Suprapubic skin (tissue), 4 donors: ENCODE data around the gene ARHGEF1. TPM values are rescaled to one million over a fixed set of nuclear protein-coding genes. Genes with fewer than 3 reads are reported as not detected.

Experiments
- DNase-seq, 2 donors: peaks; one replicate each; pipeline ENCODE4 v3.0.0-alpha.2; 2019; ENCODE audit warnings: low spot score in 2 of 2
- H3K27ac ChIP-seq: fragments of 200-600 bp; sonication (generic); one replicate; pipeline ENCODE4 v1.5.1; 2019
- H3K27me3 ChIP-seq: fragments of 200-600 bp; sonication (generic); one replicate; pipeline ENCODE4 v1.5.1; 2019
- H3K36me3 ChIP-seq: fragments of 200-600 bp; sonication (generic); one replicate; pipeline ENCODE4 v1.5.1; 2019
- H3K4me1 ChIP-seq: fragments of 200-600 bp; sonication (generic); one replicate; pipeline ENCODE4 v1.5.1; 2019
- H3K4me3 ChIP-seq: fragments of 200-600 bp; sonication (generic); one replicate; pipeline ENCODE4 v1.5.1; 2019; ENCODE audit warnings: mild to moderate bottlenecking
- H3K9me3 ChIP-seq: fragments of 200-600 bp; sonication (generic); one replicate; pipeline ENCODE4 v1.5.1; 2019
- CTCF ChIP-seq, 2 donors: fragments of 200-600 bp in 1 of 2; fragments of 450-650 bp in 1 of 2; sonication (generic) in 1 of 2; IDR thresholded peaks; one replicate each; pipeline ENCODE4 v1.5.1; 2016 to 2019; ENCODE audit warnings: antibody characterized with exemption in 2 of 2, mild to moderate bottlenecking in 1 of 2, moderate library complexity in 1 of 2
- EP300 ChIP-seq: sonication (generic); formaldehyde crosslinking; IDR thresholded peaks from one replicate; pipeline ENCODE4 v1.6.1; 2017; ENCODE audit warnings: antibody characterized with exemption
- POLR2A ChIP-seq, 2 donors: fragments of 450-650 bp; IDR thresholded peaks; one replicate each; pipeline ENCODE4 v1.6.1; 2017; ENCODE audit warnings: antibody characterized with exemption in 2 of 2, mild to moderate bottlenecking in 2 of 2, moderate library complexity in 2 of 2
- POLR2AphosphoS5 ChIP-seq, 3 donors: sonication (generic); formaldehyde crosslinking; IDR thresholded peaks; one replicate each; pipeline ENCODE4 v1.6.1; 2017; ENCODE audit warnings: antibody characterized with exemption in 3 of 3
- WGBS: methylation state at CpG from one replicate; pipeline ENCODE4 v1.1.5; 2018; 5-methylcytosine and 5-hydroxymethylcytosine counted together
- total RNA-seq, 4 donors: library from RNA; depleted of rRNA; stranded (reverse); fragments of >200 nt; gene quantifications; one replicate each; pipeline ENCODE4 v1.1.0, GENCODE V29; 2016

The ARHGEF1 gene
- total RNA-seq, 4 donors from 2014 or later = 61.0 to 173 (median 72.1) TPM

- Histone ChIP-seq H3K4me3 (peak within 1 kb of the TSS; percentile 99), H3K27me3 (no peaks in the 10 kb centered on the region), H3K36me3 (peaks cover 35% of the 10 kb centered on the region), H3K27ac (peak within 1 kb of the TSS; percentile 96), H3K4me1 (peaks cover 36% of the 10 kb centered on the region), H3K9me3 (no peaks in the 10 kb centered on the region)
- under 1% methylated on average over 37 of the region's 76 CpGs for WGBS
- TF ChIP-seq EP300 = no peak
- TF ChIP-seq CTCF (IDR thresholded peaks at IDR 0.05) = peak; percentile 76 to 81
- TF ChIP-seq POLR2AphosphoS5 (IDR thresholded peaks at IDR 0.05) = peak; percentile 45 to 90 (median 81)
- peak; percentile 79 to 80 for TF ChIP-seq POLR2A (IDR thresholded peaks at IDR 0.05)
- DNase-seq = peak; percentile 99
Measured at GRCh38 chr19:41859618-41860418, 23.2 kb upstream of the ARHGEF1 start, which contains the start of gene RPS19. TSS of gene RPS19 (plus strand) at chr19:41860255. CDS start at chr19:41860775, 520 bp downstream.

GRCh38 chr19:41860419-41861115 is 22.4 kb upstream of the ARHGEF1 start:
- peak in 1 of 2 donors; percentile 81 for DNase-seq
- Histone ChIP-seq H3K27ac (peak overlapping the region; percentile 96), H3K27me3 (no peaks in the 10 kb centered on the region), H3K36me3 (peaks cover 42% of the 10 kb centered on the region), H3K4me3 (peak overlapping the region; percentile 99), H3K4me1 (peaks cover 39% of the 10 kb centered on the region), H3K9me3 (no peaks in the 10 kb centered on the region)
- 0% methylated on average over 12 of the region's 45 CpGs for WGBS
- TF ChIP-seq POLR2A (IDR thresholded peaks at IDR 0.05) (no peak), CTCF (IDR thresholded peaks at IDR 0.05) (no peak), POLR2AphosphoS5 (IDR thresholded peaks at IDR 0.05) (no peak), EP300 (no peak)

GRCh38 chr19:41861116-41861768 is 21.7 kb upstream of the ARHGEF1 start:
- Histone ChIP-seq H3K27ac (peak overlapping the region; percentile 96), H3K9me3 (no peaks in the 10 kb centered on the region), H3K27me3 (no peaks in the 10 kb centered on the region), H3K4me3 (peak overlapping the region; percentile 99), H3K36me3 (peaks cover 45% of the 10 kb centered on the region), H3K4me1 (peaks cover 44% of the 10 kb centered on the region)
- DNase-seq = no peak
- whole genome bisulfite sequencing = 51% methylated on average over 4 of the region's 9 CpGs
- TF ChIP-seq EP300 (no peak), CTCF (IDR thresholded peaks at IDR 0.05) (no peak), POLR2AphosphoS5 (IDR thresholded peaks at IDR 0.05) (no peak), POLR2A (IDR thresholded peaks at IDR 0.05) (no peak)

GRCh38 chr19:41861846-41862245 is 21.1 kb upstream of the ARHGEF1 start:
- H3K27me3 ChIP-seq = no peaks in the 10 kb centered on the region
- DNase-seq = no peak
- peak overlapping the region; percentile 99 for H3K4me3 ChIP-seq
- H3K4me1 ChIP-seq = peaks cover 50% of the 10 kb centered on the region
- TF ChIP-seq POLR2AphosphoS5 (IDR thresholded peaks at IDR 0.05) = no peak
- TF ChIP-seq EP300 = no peak
- no peak for TF ChIP-seq POLR2A (IDR thresholded peaks at IDR 0.05)
- TF ChIP-seq CTCF (IDR thresholded peaks at IDR 0.05) = no peak
- 73% methylated on average over 9 of the region's 9 CpGs for WGBS
- no peaks in the 10 kb centered on the region for H3K9me3 ChIP-seq
- no peak overlapping the region for H3K27ac ChIP-seq
- H3K36me3 ChIP-seq = peaks cover 51% of the 10 kb centered on the region
